K562 (cell line): ENCODE data around the gene FAM187B. TPM values are rescaled to one million over a fixed set of nuclear protein-coding genes. Genes with fewer than 3 reads are reported as not detected.

Experiments
- ATAC-seq: fragments of 200-7000 bp; cut with Tn5 transposase; 3 replicates; pipeline ENCODE4 v1.9.1; 2020; ENCODE audit warnings: moderate library complexity
- BruUV-seq: library from RNA; stranded (reverse); fragments of 400-500 nt; replicated peaks from 2 replicates; lab custom pipeline; 2021; lab: Mats Ljungman, UMichigan
- CTCF ChIA-PET: fragments of 300-600 bp; formaldehyde crosslinking; extraction: SDS; loops from one replicate; lab custom pipeline; 2021; ENCODE audit warnings: low intra/inter-chr PET ratio; lab: Yijun Ruan, JAX
- POLR2A ChIA-PET: fragments of 300-600, 350-650 bp; sonication (Branson Sonifier 250); formaldehyde crosslinking; extraction: SDS; loops from one replicate; lab custom pipeline; 2021; ENCODE audit warnings: antibody characterized with exemption, inconsistent platforms; lab: Yijun Ruan, JAX
- DNase-seq, 4 experiments: peaks; one replicate each; pipeline versions ENCODE4 v3.0.0 to v3.0.0-alpha.2; 2011 to 2018; ENCODE audit warnings: low spot score in 3 of 4, mixed read lengths in 3 of 4; ENCODE audit errors: extremely low read depth in 1 of 4
- FAIRE-seq: peaks from 2 replicates; lab custom pipeline; 2011; peaks lifted over from hg19 to GRCh38; lab: Jason Lieb, UNC
- H2AFZ ChIP-seq: 2 replicates; pipeline ENCODE4 v1.6.0; 2011; ENCODE audit warnings: low read depth, low read length, control low read depth, inconsistent platforms
- H3K27ac ChIP-seq: fragments of 200-600 bp; 3 replicates; pipeline ENCODE4 v1.8.0; 2011; ENCODE audit warnings: low read depth, mild to moderate bottlenecking, control low read depth, inconsistent platforms, low read length, moderate library complexity, mixed read lengths; ENCODE audit errors: extremely low read depth
- H3K27me3 ChIP-seq, 2 experiments: fragments of 300-600 bp in 1 of 2; 2 replicates in 1 of 2; 3 replicates in 1 of 2; pipeline versions ENCODE4 v1.6.0 to v1.8.0; 2011; ENCODE audit warnings: inconsistent platforms in 2 of 2, low read length in 2 of 2, mild to moderate bottlenecking in 1 of 2, mixed read lengths in 1 of 2, moderate library complexity in 1 of 2; ENCODE audit not compliant: control insufficient read depth in 2 of 2, insufficient read depth in 2 of 2
- H3K36me3 ChIP-seq: fragments of 300-600 bp; 3 replicates; pipeline ENCODE4 v1.8.0; 2011; ENCODE audit warnings: mild to moderate bottlenecking, low read length, inconsistent platforms; ENCODE audit not compliant: control insufficient read depth, insufficient read depth
- H3K4me1 ChIP-seq, 2 experiments: fragments of 200-600 bp in 1 of 2; replicated peaks in 1 of 2; 2 replicates in 1 of 2; 3 replicates in 1 of 2; pipeline versions ENCODE4 v1.5.1 to v1.8.0; 2011; ENCODE audit warnings: inconsistent platforms in 2 of 2, low read length in 2 of 2, mild to moderate bottlenecking in 1 of 2, mixed read lengths in 1 of 2, moderate library complexity in 1 of 2; ENCODE audit not compliant: control insufficient read depth in 2 of 2, insufficient read depth in 2 of 2
- H3K4me2 ChIP-seq: 2 replicates; pipeline ENCODE4 v1.6.1; 2011; ENCODE audit warnings: low read length, control low read depth, inconsistent platforms, mixed read lengths; ENCODE audit not compliant: insufficient read depth
- H3K4me3 ChIP-seq: fragments of 200-600 bp; sonication (generic), shearing (Covaris generic); 2 replicates; pipeline ENCODE4 v1.5.1; 2016; ENCODE audit warnings: control low read depth, inconsistent platforms
- H3K79me2 ChIP-seq: fragments of 200-600 bp; 3 replicates; pipeline ENCODE4 v1.8.0; 2011; ENCODE audit warnings: low read length, inconsistent platforms; ENCODE audit not compliant: control insufficient read depth, insufficient read depth
- H3K9ac ChIP-seq, 2 experiments: 2 replicates each; pipeline versions ENCODE4 v1.6.0 to v1.6.1; 2011; ENCODE audit warnings: low read depth in 2 of 2, low read length in 2 of 2, control low read depth in 1 of 2, inconsistent platforms in 1 of 2, mild to moderate bottlenecking in 1 of 2, mixed read lengths in 1 of 2; ENCODE audit not compliant: insufficient read depth in 1 of 2
- H3K9me1 ChIP-seq: one replicate; pipeline ENCODE4 v1.6.0; 2011; ENCODE audit warnings: inconsistent platforms, mild to moderate bottlenecking, low read length, moderate library complexity; ENCODE audit not compliant: control insufficient read depth, insufficient read depth
- H3K9me3 ChIP-seq: replicated peaks from 2 replicates; pipeline ENCODE4 v1.5.1; 2011; ENCODE audit warnings: low read depth, low read length, inconsistent platforms; ENCODE audit not compliant: control insufficient read depth, insufficient read depth
- H4K20me1 ChIP-seq: replicated peaks from 2 replicates; pipeline ENCODE4 v1.6.1; 2011; ENCODE audit warnings: low read length, inconsistent platforms, mixed read lengths; ENCODE audit not compliant: control insufficient read depth, insufficient read depth
- DPF2 ChIP-seq: fragments of 450-650 bp; IDR thresholded peaks from 2 replicates; pipeline ENCODE4 v1.6.1; 2016
- HDGF ChIP-seq: fragments of 450-650 bp; IDR thresholded peaks from 2 replicates; pipeline ENCODE4 v1.6.1; 2016
- ILF3 ChIP-seq: fragments of 450-650 bp; IDR thresholded peaks from 2 replicates; pipeline ENCODE4 v1.6.1; 2018; ENCODE audit warnings: antibody characterized with exemption, mild to moderate bottlenecking, moderate library complexity, borderline replicate concordance
- POLR2AphosphoS2 ChIP-seq: IDR thresholded peaks from 2 replicates; pipeline ENCODE4 v1.6.1; 2012; ENCODE audit warnings: low read length, improper control_type of control experiment
- ZNF696 ChIP-seq: fragments of 250-450 bp; sonication (Bioruptor Pico); conservative IDR thresholded peaks from 2 replicates; pipeline ENCODE4 v1.4.0; 2020; ENCODE audit warnings: mild to moderate bottlenecking, moderate library complexity
- WGBS: fragments of 100-300 bp; shearing (Covaris generic); methylation state at CpG from one replicate; pipeline ENCODE4 v1.1.6; 2016; ENCODE audit warnings: low coverage, mixed read lengths; ENCODE audit not compliant: insufficient coverage; ENCODE audit errors: missing lambda C conversion rate; 5-methylcytosine and 5-hydroxymethylcytosine counted together
- in situ Hi-C: fragments of 300-500 bp; cut with MboI; formaldehyde crosslinking; loops from 4 replicates; pipeline ENCODE4 v1.15.0; 2018; ENCODE audit warnings: inconsistent platforms, mixed read lengths
- intact Hi-C: fragments of 100-400 bp; cut with micrococcal nuclease; formaldehyde crosslinking; loops from 2 replicates; pipeline ENCODE4 v1.14.2; 2022
- polyA plus RNA-seq, 8 experiments: library from polyadenylated mRNA; depleted of rRNA in 4 of 8; stranded (reverse) in 5 of 8; unstranded in 3 of 8; fragments of >200 nt; fragmentation: Nextera tagmentation in 2 of 8; fragmentation: Illumina TruSeq in 1 of 8; extraction: Ambion mirVana in 2 of 8; extraction: Trizol in 1 of 8; gene quantifications; 2 replicates each; pipeline versions ENCODE4 v1.2.1 to v1.2.3, GENCODE V29; 2011 to 2014; ENCODE audit warnings: inconsistent platforms in 1 of 8, missing spikeins in 1 of 8
- total RNA-seq, 7 experiments: library from RNA; depleted of rRNA in 6 of 7; stranded (reverse); fragments of >200 nt in 6 of 7; fragmentation: Illumina TruSeq in 2 of 7; extraction: Trizol in 2 of 7; gene quantifications; 2 replicates each; pipeline versions ENCODE4 v1.2.1 to v1.2.3, GENCODE V29; 2011 to 2021; ENCODE audit warnings: low replicate concordance in 1 of 7

FAM187B gene
- total and polyA plus RNA-seq, 9 of the 15 experiments (the other 6 are each of a cell fraction or from before 2014, with no cell fraction given): 0.04 to 0.09 TPM; not detected in 7

GRCh38 chr19:35261356-35262100 is 33.0 kb upstream of the FAM187B start:
- WGBS: 81% methylated on average over 12 of the region's 12 CpGs
- in situ Hi-C loops (no loop called here), intact Hi-C loops (no loop called here)
- H3K4me1 ChIP-seq: peaks cover 2 to 29% of the 10 kb centered on the region in 2 experiments; a peak in 4 of 5 replicates
- H3K9me1 ChIP-seq: no peaks in the 10 kb centered on the region
- H3K79me2 ChIP-seq: peaks cover 3% of the 10 kb centered on the region; the same call in 2 of the 3 replicates
- TF ChIP-seq ZNF696 (CRISPR knock-in tag) (no peak), ILF3 (no peak), POLR2AphosphoS2 (peak; percentile 23; the same call in 1 of the 2 replicates), HDGF (no peak), DPF2 (no peak)
- no peak overlapping the region for H3K27ac ChIP-seq
- no peak for ATAC-seq
- no peak for FAIRE-seq
- H3K9me3 ChIP-seq: no peaks in the 10 kb centered on the region
- BruUV-seq: no TSS peak
- no peak overlapping the region; a peak in 1 of 4 replicates for H3K9ac ChIP-seq
- no peak overlapping the region for H2AFZ ChIP-seq
- peaks cover 92% of the 10 kb centered on the region for H3K36me3 ChIP-seq
- H3K4me2 ChIP-seq: no peak overlapping the region
- H3K27me3 ChIP-seq: no peaks in the 10 kb centered on the region
- CTCF ChIA-PET: no interaction called here
- no peak for DNase-seq
- H3K4me3 ChIP-seq: no peak overlapping the region
- H4K20me1 ChIP-seq: no peaks in the 10 kb centered on the region
- POLR2A ChIA-PET: interaction anchor here (0.9 to 1.4 kb wide), 2 partner anchors 9 to 118 kb away, joined by 3 read pairs; no protein-coding TSS in a partner anchor
